Stimulated activated CD4-positive, alpha-beta T cell treated with anti-CD3 and anti-CD28 coated beads, Interleukin-15, amount 100 ng/mL, for 48 hours (primary cell): Measurements from ENCODE around the gene CSMD2.
"Not testable (repeated sequence)": the region's sequence is repeated elsewhere in the genome, so short reads cannot be mapped to it uniquely, and the experiment has no call there.

Source experiments
- DNase-seq, 2 donors: peaks; one replicate each; pipeline ENCODE4 v3.0.0-alpha.2; 2020; ENCODE audit warnings: low read depth in 2 of 2

CSMD2 gene

DNA sequence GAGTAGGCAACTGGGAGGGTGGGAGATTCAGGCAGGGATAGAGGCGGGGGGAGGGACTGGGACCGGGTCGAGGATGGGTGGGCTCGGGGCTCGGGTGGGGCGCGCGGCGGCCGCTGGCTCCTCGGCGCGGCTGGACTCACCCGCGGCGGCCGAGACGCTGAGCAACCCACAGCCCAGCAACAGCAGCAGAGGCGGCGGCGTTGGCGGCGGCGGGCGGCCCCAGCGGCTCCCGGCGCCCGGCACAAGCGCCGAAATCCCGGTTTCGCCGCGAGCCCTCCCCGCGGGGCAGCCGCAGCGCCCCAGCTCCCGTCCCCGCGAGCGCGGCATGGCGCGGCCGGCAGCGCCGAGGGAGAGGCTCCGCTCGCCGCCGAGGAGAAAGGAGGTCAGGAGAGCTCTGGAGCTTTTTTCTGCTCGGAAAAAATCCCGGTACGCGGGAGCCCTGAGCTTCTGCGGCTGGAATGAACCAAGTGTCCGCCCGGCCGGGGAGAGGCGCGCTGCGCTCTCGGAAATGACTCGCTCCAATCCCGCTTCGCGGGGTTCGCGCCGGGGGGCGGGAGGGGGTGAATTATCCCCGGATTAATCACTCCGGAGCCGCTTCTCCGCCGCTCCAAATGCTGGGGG is at the start of gene CSMD2:
TSS of gene CSMD2 (minus strand) at position 460 of the 621 bp plus-strand sequence. CDS start at position 327, 133 bp downstream.
- no peak for DNase-seq

GRCh38 chr1:34213956-34214355 is 48.9 kb upstream of the CSMD2 start:
- DNase-seq = no peak

GRCh38 chr1:34212673-34213072 is 47.6 kb upstream of the CSMD2 start:
- no peak for DNase-seq

GRCh38 chr1:34199927-34200326 is 34.9 kb upstream of the CSMD2 start:
- DNase-seq = no peak

DNA sequence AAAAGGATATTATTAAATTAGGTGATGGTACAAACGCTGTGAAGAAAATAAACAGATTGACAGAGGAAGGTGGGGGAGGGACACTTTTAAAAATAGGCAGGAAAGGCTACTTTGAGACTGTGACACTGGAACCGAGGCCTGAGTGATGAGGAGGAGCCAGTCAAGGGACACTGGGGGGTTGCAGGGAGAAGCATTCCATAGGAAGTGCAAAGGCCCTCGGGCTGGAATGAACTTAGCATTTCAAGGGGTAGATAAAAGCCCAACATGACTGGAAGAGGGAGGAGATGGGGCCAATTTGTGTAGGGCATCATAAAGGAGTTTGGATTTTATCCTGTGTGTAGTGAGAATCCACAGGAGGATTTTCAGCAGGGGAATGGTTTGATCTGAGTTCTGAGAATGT is 27.6 kb upstream of the CSMD2 start:
- no peak for DNase-seq

GRCh38 chr1:34190692-34191091 is 25.7 kb upstream of the CSMD2 start:
- no peak for DNase-seq

DNA sequence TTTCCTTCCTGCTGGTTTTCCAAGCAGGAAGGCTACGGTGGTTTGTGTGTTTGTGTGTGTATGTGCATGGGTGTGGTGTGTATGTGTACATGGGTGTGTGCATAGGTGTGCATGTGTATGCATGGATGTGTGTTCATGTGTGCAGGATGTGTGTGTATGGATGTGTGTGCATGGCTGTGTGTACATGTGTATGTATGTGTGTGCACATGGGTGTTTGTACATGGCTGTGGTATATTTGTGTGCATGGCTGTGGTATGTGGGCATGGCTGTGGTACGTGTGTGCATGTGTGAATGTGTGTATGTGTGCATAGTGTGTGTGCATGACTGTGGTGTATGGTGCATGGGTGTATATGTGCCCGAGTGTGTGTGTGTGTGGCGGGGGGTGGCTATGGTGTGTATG is 24.0 kb upstream of the CSMD2 start:
- no peak for DNase-seq

GRCh38 chr1:34188418-34188817 is 23.4 kb upstream of the CSMD2 start:
- no peak for DNase-seq

DNA sequence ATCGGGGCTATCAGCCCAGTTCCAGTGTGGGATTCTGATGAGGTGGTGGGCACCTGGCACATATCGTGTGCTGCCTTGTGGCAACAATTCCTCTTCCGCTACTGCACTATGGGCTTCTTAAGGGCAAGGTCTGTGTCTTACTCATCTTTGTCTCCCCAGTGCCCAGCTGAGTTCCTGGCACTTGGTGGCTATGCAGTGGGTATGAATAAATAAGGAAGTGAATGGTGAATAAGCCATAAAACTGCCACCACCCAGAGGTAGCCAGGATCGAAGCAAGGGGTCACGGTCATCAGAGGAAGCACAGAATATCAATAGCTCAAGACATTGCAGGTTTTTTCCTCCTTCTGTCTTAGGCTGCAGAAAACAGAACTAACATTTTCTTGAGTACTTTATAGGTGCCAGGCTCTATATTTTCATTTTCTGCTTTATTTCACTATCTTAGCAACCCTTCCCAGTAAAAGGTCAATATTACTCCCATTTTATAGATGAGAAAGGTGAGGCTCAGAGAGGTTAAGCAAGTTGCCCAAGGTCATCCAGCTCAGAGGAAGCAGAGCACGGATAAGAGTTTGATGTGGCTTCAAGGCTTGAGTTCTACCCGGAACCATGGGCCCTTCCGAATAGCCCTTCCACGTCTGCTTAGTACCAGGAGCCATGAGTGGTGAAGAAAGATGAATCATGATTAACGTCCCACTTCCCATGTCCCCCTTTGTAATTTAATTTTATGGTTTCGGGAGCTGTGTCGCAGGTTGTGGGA is 21.9 kb upstream of the CSMD2 start:
- DNase-seq = no peak

DNA sequence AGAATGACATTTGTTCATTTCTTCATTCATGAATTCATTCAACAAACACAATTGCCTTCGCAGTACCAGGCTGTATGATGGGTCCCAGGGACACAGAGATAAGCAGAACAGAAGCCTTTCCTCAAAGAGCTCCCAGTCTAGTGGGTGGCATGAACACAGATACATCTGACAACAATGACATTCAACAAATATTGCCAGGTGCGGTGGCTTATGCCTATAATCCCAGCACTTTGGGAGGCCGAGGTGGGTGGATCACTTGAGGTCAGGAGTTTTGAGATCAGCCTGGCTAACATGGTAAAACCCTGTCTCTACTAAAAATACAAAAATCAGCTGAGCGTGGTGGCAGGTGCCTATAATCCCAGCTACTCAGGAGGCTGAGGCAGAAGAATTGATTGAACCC is 18.4 kb upstream of the CSMD2 start:
- not testable (repeated sequence) for DNase-seq

GRCh38 chr1:34178072-34178471 is 13.0 kb upstream of the CSMD2 start:
- DNase-seq = no peak

DNA sequence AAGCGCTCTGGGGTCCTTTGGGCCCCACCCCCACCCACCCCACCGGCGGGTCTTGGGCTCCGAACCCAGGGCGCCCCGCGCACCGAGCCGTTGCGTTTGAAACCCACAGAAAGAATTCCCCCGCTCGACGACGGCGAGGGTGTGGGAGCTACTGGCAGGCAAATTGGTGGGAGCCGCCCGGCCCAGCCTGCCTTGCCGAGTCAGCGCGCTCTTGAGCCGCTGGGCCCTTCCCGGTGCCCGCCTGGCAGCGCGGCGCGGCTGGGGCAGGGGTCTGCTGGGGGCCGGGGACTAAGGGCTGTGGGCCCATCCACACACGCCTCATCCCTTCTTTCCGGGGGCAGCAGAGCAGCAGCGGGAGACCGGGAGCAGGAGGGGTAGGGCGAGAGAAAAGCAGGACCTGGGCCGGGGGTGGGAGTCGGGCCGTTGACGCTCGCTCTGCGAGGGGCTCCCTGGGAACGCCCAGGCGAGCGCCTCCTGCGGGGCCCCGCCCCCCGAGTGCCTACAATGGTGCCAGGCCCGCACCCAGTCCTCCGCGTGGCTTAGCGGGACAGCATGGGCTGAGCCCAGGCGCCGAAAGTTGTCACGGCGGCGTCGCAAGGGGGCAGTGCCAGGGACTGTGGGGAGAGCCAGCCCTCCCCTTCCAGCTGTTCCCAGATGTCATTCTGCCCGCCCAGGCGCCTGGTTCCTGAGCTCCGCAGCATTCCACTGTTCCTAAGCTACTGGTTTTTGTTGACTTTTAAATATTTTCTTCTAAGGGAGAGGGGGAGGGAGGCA is 12.0 kb upstream of the CSMD2 start, which contains the start of gene C1orf94:
TSS of gene C1orf94 (plus strand) at position 78 of the 774 bp plus-strand sequence. CDS start 883 bp downstream, outside the sequence.
- DNase-seq = no peak

GRCh38 chr1:34175744-34176143 is 10.7 kb upstream of the CSMD2 start:
- no peak for DNase-seq

GRCh38 chr1:34167389-34167788 is 2.4 kb upstream of the CSMD2 start:
- no peak for DNase-seq

DNA sequence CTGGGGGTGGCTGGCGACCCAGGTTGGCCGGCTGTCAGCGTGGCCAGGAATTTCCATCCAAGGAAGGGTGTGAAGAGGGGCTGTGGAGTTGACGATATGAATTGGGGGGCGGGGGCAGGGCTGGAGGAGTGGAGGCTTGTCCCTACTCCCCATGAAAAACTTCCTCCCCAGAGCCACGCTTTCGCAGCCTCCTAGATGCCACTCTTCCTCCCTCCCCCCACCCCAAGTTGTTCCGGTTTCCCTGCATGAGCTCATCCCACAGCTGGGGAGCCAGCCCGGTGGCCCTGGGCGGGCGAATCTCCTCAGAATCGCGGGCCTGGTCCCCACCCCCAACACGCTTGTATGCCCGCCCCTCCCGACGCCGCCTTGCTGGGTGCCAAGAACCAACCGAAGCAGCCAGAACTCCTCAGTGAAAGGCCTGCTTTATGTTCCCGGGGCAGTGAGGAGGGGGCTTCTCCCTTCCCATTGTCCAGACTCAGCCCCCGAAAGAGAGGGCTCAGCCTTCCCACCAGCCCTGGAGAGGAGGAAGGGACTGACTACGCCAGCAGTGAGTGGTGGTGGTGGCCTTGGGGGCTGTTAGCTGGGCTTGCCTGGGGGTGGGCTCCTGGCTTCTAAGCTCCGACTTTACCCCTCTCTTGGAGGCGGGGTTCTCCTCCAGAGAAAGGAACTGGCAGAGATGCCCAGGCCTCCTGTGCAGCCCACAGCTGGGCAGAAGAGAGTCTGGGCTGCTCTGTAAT is 1.8 kb upstream of the CSMD2 start:
- DNase-seq = no peak

DNA sequence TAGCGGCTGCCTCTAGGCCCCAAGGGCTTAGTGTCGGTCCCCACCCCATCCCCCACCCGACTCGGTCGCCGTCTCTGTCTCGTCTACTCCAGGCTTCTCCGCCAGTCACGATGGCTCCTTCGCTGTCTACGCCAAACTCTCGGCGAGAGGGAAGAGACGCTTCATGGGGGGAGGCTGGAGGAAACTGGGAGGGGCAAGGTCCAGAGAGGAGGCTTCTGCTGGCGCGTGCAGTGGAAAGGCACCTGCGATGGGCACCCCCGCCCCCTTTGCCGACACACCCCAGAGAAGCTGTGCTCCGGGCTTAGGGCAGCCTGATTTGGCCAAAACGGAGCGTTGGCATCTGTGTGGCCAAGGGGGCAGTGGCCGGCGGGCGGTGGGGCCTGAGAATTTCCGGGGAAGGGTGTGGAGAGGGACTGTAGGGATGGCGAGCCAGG is 1.2 kb upstream of the CSMD2 start:
- no peak for DNase-seq

- no peak for DNase-seq
Observed at GRCh38 chr1:34165422-34165921, 442 bp upstream of the CSMD2 start.

- DNase-seq = no peak
Observed at GRCh38 chr1:34163792-34164731, 968 bp downstream of the CSMD2 start.

GRCh38 chr1:34162852-34163766 is 1.9 kb downstream of the CSMD2 start:
- DNase-seq = peak; percentile 10 to 18
